ELF-1 (cell line): ENCODE data around the gene ALOX15B.
A peak's percentile ranks its signal among the peaks of the same experiment; 100 is the strongest.

Experiments used
- DNase-seq: peaks from one replicate; pipeline ENCODE4 v3.0.0-alpha.2; 2016; ENCODE audit warnings: low read depth, low spot score

Gene ALOX15B

GRCh38 chr17:8038954-8039610 lies at the start of gene ALOX15B:
Gene ALOX15B, plus strand, starts transcription at chr17:8039059. Its CDS starts 97 bp downstream, at chr17:8039156.
- DNase-seq = no peak

GRCh38 chr17:7989781-7990655 lies 48.8 kb upstream of the ALOX15B start:
- peak; percentile 98 for DNase-seq

GRCh38 chr17:7992516-7992915 lies 46.3 kb upstream of the ALOX15B start:
- no peak for DNase-seq

GRCh38 chr17:7992924-7993323 lies 45.9 kb upstream of the ALOX15B start:
- DNase-seq = no peak

- DNase-seq = no peak
Measured at GRCh38 chr17:7993972-7994589, 44.8 kb upstream of the ALOX15B start.

- no peak for DNase-seq
Measured at GRCh38 chr17:7995724-7996123, 43.1 kb upstream of the ALOX15B start.

GRCh38 chr17:7997186-7997585 lies 41.7 kb upstream of the ALOX15B start:
- DNase-seq = peak; percentile 42

GRCh38 chr17:8001976-8002720 lies 36.7 kb upstream of the ALOX15B start, which contains the start of gene GUCY2D:
Gene GUCY2D, plus strand, starts transcription at chr17:8002615. Its CDS starts 433 bp downstream, at chr17:8003048.
- no peak for DNase-seq

GRCh38 chr17:8002721-8003593 lies 35.9 kb upstream of the ALOX15B start:
- no peak for DNase-seq

- peak; percentile 55 for DNase-seq
Measured at GRCh38 chr17:8003594-8004181, 35.2 kb upstream of the ALOX15B start.

- DNase-seq = no peak
Measured at GRCh38 chr17:8004899-8005298, 34.0 kb upstream of the ALOX15B start.

- DNase-seq = no peak
Measured at GRCh38 chr17:8005357-8005756, 33.5 kb upstream of the ALOX15B start.

- no peak for DNase-seq
Measured at GRCh38 chr17:8005967-8006730, 32.7 kb upstream of the ALOX15B start.

- DNase-seq = no peak
Measured at GRCh38 chr17:8006836-8007680, 31.8 kb upstream of the ALOX15B start.

GRCh38 chr17:8007836-8008235 lies 31.0 kb upstream of the ALOX15B start:
- DNase-seq = no peak

- DNase-seq = no peak
Measured at GRCh38 chr17:8012045-8012580, 26.7 kb upstream of the ALOX15B start.

GRCh38 chr17:8012996-8013640 lies 25.7 kb upstream of the ALOX15B start:
- DNase-seq = no peak
